NCI-H1105 treated with DMSO at 0.1 percent for 48 hours (cell line): ENCODE measurements around the gene CASP3.
"Not testable (repeated sequence)": the region's sequence is repeated elsewhere in the genome, so short reads cannot be mapped to it uniquely, and the experiment has no call there.

Experiments used
- DNase-seq: peaks from one replicate; lab custom pipeline; 2025; lab: John Stamatoyannopoulos, UW

CASP3 gene

DNA sequence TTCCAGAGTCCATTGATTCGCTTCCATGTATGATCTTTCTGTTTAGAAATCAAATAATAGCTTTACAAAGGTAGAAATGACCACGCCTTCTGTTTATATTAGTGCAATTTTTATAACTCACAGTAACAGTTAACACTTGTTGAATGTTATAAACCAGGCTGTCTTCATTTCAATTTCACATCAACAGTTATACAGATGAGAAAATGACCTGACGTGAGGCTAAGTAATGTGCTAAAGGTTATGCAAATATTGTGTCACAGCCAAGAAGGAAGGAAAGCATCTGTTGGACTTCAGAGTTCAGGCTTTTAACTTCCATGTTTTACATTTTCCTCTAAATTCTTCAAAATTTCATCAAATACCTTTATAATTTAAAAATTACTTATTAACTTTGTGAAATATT lies 13.9 kb downstream of the CASP3 start:
- DNase-seq: no peak

DNA sequence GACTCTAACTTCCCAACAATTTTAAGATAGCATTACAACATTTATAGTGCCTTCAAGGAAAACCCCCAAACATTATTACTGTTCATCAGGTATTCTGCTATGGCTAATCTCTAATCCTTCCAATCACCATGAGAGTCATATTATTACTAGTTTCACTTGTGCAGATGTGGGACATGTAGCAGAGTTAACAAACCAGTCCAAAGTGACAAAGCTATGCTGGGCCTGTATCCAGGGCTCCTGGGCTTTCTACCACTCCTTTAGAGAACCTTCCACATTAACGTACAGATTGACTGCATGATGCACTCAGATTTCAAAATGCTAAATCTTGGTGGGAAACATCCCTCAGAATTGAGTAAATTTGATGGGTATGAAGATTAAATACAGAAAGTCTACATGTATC lies 16.4 kb downstream of the CASP3 start:
- no peak for DNase-seq

DNA sequence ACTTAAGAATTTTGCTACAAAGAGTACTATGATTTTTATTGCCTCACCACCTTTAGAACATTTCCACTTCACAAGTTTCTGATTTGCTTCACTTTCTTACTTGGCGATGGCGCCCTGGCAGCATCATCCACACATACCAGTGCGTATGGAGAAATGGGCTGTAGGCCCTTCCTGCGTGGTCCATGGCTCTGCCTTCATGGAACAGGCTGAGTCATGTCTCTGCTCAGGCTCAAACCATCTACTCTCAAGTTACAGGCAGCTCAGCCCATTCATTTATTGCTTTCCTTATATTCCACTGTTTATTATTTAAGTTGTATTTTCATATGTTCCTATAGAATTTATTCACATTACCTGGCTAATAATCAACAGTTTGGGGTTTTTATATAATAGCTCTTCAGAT lies 21.1 kb downstream of the CASP3 start:
- no peak for DNase-seq

DNA sequence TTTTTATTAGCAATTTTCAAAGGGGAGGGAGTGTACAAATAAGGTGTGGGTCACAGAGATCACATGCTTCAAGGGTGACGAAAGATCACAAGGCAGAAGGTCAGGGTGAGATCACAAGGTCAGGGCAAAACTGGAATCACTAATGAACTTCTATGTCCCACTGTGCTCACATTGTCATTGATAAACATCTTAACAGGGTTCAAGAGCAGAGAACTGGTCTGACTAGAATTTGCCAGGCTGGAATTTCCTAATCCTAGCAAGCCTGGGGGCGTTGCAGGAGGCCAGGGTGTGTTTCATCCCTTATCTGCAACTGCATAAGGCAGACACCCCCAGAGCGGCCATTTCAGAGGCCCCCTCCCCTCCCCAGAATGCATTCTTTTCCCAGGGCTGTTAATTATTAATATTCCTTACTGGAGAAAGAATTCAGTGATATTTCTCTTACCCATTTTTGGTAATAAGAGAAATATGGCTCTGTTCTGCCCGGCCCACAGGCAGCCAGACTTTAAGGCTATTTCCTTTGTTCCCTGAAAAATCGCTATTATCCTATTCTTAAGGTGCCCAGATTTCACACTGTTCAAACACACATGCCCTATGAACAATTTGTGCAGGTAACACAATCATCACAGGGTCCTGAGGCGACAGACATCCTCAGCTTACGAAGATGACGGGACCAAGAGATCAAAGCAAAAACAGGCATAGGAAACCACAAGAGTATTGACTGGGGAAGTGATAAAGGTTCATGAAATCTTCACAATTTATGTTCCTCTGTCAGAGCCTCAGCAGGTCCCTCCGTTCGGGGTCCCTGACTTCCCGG lies 23.3 kb downstream of the CASP3 start:
- not testable (repeated sequence) for DNase-seq

DNA sequence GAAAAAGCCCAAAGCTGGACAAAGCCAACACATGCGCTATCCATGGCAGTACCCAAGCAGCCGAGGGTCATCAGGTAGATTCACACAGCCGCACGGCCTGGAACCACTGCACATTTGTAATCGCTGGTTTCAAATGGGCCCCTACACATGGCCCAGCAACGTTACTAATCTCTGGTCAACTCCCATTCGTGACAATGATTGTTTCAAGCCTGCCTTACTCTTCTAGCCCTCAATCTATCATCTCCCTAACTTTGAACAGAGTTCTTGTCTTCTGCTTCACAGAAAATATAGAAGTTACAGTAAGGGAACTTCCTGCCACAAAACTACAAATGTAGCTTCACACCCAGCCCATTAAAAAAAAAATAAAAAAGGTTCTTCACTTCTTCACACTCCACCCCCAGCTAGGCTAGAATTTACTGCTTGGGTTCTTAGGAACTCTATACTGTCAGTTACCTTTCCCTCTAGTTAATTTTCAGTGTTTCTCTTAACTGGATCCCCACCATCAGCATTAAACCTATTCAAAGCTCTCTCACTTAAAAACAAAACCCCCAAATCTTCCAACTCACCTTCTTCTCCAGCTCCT lies 24.2 kb downstream of the CASP3 start:
- no peak for DNase-seq

DNA sequence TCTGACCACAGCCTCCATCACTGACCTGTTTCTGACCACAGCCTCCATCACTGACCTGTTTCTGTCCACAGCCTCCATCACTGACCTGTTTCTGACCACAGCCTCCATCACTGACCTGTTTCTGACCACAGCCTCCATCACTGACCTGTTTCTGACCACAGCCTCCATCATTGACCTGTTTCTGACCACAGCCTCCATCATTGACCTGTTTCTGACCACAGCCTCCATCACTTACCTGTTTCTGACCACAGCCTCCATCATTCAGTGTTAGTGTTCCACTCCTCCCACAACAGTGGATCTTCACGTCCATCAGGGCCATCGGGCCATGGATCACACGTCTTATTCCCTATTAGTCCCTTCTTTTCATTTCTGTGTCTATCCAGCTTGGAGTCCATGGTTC lies 24.7 kb downstream of the CASP3 start:
- not testable (repeated sequence) for DNase-seq

DNA sequence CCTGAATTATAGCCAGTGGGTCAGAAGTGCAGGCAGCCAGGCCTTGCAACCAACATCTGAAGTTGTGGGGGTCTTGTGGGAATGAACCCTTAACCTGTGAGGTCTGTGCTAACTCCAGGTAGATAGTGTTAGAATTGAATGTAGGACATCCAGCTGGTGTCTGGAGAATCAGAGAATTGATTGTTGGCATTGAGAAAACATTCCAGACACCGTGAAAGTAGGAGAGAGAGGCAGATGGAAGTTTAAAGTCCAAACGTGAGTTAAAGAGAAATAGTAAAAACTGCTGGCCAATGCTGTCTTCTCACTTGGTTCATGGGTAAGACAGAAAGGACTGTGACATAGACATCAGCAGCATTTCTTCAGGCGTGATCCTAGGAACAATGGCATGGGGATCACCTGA lies 27.7 kb downstream of the CASP3 start:
- DNase-seq: no peak

DNA sequence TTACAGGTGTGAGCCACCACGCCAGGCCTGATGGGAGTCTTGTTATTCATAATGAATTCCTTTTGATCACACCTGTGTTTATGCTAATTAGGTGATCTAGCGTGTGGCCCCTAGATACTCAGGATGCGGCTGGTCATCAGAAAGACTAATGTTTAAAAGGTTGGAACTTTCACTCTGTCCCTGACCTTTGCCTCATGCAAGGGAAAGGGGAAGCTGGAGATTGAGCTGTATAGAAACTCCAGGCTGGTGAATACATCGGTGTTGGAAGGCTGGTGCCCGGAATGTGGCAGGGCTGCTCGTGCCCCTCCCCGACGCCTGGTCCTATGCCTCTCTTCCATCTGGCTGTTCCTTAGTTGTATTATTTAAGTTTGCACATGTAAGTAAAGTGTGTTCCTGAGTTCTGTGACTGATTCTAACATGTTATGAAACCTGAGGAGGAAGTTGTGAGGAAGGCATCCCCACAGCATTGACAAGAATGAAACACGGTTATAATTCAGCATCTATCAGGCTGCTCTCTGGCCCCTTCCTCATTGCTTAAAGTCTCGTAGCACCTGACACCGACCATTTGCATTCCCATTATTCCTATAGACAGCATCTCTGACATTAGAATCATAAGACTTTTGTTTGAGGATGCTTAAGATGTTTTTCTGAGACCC lies 28.9 kb downstream of the CASP3 start:
- no peak for DNase-seq

DNA sequence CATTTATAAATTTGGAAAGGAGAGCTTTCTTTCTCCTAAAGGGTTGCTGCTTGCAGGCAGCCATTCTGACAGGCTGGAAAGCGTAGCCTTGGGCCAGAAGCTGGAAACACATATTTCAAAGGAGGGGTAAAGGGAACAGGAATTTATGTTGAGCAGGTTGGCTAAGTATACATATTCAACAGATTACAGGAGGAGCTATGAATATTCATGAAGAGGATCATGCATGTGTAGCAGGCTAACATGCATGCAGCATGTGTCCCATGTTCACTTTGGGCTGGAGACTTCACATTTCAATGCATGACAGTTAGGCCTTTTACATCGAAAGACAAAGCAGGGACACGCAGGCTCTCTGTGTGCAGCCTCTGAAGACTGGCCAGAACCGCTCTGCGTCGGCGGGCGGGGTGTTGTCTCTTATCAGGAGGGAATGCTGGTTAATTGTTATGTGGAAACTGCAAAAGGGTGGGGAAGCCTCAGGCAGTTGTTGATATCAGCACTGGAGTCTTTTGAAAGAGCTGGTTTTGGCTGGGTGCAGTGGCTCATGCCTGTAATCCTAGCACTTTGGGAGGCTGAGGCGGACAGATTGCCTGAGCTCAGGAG lies 31.5 kb downstream of the CASP3 start:
- no peak for DNase-seq

DNA sequence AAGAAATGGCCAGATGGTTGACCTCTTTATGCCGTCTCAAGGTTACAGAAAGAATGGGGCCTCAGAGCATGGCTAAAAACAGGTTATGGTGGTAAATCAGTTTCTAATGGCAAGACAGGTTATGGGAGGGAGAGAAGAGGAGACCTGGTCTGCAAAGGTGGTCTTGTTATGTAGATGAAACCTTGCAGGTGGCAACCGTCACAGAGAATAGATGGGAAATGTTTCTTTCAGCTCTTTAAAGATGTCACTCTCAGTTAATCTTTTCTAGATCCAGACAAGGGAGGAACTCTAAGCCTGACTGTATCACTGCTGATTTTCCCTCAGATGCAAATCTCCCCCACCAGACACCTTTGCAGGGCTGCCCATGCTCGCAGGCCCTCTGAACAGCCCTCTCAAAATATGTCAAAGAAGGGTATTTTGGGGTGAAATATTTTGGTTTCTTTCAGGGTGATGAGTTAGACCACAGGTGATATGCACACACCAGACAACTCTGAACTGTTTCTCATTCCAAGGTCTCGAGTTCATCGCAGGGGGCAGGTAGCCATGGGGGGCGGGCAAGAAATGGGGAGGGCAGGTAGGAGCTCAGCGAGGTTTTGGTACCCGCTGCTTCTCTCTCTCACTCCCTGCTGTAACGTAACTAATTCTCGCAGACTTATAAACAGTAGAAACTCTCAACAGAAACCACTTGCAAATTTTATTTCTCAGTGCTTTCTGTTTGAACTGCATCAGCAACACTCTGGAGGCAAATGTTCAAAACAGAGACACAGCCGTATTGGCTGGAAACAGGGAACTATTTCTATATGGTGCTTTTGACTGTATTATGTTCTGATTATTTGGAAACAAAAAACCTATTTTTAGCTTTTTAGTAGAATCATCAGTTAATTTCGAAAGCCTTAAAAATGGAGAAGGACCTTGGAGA lies 32.4 kb downstream of the CASP3 start:
- DNase-seq: no peak

DNA sequence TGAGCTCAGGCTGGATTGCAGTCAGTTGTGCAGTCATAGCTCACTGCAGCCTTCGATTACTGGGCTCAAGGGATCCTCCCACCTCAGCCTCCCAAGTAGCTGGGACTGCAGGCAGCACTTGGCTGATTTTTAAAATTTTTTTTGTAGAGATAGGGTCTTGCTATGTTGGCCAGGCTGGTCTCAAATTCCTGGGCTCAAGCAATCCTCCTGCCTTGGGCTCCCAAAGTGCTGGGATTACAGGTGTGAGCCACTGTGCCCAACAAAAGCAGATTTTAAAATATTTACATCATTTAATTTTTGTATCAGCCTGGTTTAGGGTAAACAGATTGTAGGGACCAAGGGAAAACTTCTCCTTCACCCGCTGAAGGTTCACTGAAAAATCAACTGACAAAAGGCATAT lies 33.1 kb downstream of the CASP3 start:
- DNase-seq: not testable (repeated sequence)

DNA sequence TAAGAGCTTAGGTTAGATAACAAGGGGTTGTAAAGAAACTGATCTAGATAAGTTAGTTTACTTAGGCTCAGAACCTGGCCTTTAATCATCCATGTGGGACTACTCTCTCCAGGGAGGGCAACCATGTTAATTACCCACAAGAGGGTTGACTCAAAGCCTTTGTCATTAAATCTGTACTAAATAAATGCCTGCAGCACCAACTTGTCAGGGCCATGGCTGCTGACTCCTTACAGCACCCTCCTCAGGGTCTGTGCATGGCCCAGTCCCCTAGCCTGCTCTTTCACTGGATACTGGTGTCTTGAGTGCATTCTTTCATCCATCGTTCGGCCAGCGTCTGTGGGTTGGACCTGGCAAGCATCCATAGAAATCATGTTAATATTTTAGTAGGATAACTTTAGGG lies 34.7 kb downstream of the CASP3 start:
- no peak for DNase-seq

DNA sequence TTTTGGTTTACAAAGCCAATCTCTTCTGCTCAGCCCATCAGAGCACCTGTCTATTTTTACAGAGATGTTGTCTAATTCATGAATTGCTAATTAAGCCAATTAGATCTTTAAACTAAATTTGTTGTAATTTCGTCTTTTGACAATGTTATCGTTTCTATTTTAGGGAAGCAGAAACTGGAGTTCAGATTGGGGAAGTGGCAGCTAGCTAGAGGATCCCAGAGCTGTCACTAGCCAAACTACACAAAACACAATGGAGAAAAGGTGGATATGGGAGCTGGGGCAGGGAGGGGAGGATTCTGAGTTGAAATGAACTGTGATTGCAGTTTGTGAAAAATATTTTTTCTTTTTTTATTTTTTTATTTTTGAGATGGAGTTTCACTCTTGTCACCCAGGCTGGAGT lies 35.8 kb downstream of the CASP3 start:
- DNase-seq: no peak

DNA sequence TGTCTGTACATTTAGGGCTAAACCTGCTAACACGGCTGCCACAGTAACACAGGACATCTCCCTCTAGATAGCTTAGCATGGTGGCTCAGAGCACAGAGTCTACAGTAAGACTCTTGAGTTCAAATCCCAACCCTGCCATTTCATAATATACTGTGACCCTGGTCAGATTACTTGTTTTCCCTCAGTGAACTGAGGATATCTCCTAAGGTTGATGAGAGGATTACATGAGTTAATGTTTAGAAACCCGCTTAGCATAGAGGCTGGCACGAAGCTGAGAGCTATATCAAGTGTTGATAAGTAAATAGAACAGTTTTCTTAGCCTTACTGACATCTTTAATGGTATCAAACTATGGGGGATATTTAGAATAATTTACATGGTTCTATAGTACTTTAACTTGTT lies 37.2 kb downstream of the CASP3 start:
- no peak for DNase-seq

DNA sequence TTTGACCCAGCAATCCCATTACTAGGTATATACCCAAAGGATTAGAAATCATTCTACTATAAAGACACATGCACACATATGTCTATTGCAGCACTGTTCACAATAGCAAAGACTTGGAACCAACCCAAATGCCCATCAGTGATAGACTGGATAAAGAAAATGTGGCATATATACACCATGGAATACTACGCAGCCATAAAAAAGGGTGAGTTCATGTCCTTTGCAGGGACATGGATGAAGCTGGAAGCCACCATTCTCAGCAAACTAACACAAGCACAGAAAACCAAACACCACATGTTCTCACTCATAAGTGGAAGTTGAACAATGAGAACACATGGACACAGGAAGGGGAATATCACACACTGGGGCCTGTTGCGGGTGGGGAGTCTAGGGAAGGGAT lies 41.8 kb downstream of the CASP3 start:
- DNase-seq: not testable (repeated sequence)

DNA sequence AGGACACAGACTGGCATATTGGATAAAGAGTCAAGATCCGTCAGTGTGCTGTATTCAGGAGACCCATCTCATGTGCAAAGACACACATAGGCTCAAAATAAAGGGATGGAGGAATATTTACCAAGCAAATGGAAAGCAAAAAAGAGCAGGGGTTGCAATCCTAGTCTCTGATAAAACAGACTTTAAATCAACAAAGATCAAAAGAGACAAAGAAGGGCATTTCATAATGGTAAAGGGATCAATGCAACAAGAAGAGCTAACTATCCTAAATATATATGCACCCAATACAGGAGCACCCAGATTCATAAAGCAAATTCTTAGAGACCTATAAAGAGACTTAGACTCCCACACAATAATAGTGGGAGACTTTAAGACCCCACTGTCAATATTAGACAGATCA lies 46.4 kb downstream of the CASP3 start:
- DNase-seq: not testable (repeated sequence)

DNA sequence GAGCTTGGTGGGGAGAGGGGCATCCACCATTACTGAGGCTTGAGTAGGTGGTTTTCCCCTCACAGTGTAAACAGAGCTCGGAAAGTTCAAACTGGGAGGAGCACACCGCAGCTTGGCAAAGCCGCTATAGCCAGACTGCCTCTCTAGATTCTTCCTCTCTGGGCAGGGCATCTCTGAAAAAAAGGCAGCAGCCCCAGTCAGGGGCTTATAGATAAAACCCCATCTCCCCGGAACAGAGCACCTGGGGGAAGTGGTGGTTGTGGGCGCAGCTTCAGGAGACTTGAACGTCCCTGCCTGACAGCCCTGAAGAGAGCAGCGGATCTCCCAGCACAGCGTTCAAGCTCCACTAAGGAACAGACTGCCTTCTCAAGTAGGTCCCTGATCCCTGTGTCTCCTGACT lies 48.3 kb downstream of the CASP3 start:
- DNase-seq: not testable (repeated sequence)

DNA sequence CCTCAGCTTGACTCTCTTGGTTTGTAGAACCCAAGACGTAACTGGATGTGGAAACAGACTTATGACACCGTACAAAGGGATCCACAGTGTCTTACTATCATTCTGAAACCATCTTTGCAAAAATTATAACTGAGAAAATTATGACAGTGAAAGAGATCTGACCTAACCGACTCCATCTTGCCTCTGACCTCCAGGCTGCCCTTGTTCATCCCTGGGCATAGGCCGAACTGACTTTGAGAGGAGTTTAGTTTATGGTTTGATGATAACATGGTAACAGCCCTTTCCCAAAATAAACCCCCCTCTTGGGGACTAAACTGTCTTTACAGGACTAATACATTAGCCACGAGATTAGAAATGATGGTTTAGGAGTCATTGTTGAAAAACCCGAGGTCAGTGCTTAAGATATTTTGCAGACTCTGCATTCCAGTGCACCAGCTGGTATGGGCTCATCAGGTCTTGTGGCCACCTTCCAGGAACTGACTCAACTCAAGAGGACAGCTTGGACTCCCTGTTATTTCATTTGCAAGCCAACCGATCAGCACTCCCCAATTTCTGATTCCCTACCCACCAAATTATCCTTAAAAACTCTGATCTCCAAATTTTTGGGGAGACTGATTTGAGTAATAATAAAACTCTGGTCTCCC lies 49.6 kb downstream of the CASP3 start:
- DNase-seq: no peak

DNA sequence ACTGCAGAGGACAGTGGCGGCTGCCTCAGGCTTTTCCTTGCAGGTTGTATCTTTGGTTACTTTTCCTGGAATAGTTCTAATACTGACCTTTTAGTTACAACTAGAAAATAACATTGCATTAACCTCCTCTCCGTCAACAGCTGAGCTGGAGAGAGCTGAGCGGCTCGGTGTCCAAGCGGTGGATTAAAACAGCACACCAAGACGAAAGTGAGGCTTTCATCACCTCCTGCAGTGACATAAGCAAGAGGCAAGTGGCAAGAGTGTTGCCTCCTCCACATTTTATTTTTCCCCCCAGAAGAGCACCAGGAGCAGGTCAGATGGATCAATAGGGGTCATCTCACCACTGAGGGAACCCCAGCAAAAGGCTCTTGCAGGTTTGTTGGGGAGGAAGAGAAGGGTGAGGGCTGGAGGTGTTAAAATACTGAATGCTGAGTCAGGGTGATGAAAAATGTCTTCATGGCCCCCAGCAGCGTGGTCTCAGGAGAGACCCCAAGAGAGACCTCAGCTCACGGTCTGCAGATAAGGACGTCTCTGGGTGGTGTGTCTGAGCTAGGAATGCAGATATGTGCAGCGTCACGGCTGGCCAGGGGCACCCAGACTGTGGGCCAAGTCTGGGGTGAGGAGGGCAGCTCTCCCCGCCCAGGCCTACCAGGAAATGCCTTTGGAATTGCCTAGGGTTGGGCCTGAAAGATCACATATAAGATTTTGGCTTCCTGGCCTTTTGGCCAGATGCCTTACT lies 50.3 kb downstream of the CASP3 start:
- no peak for DNase-seq

DNA sequence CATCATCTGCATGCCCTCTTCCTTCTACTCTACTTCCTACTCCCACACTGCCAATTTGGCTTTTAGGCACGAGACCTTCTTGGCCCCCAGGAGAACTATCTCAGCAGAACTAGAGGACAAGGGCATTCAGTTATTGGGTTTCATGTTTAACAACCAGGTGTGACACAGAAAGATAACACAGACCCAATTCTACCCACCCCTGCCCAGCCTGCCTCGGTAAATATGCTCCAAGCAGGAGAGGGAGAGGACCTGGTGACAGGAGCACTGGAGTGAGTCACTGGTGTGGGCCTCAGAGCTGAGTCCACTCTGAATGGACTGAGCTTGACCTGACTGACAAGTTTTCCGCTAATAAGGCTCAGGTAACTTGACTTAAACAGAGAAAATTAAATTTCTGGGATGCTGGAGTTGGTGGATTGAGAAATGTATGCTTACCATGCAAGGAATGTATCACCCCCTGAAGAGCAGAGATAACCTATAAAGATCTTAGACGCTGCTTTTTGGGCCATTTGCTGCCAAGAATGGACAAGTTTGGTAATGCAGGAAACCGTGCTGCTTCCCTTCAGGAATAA lies 52.5 kb downstream of the CASP3 start:
- DNase-seq: no peak
